OCI-LY1 (cell line): ENCODE data around the gene SEC61G.

Source experiments
- CTCF ChIP-seq: fragments of 200-600 bp; sonication (generic), shearing (Covaris generic); IDR thresholded peaks from 2 replicates; pipeline ENCODE4 v1.5.1; 2017; ENCODE audit warnings: mild to moderate bottlenecking, antibody characterized with exemption, low read length, moderate library complexity, mixed read lengths
- EZH2 ChIP-seq: fragments of 200-600 bp; sonication (generic), shearing (Covaris generic); IDR thresholded peaks from 2 replicates; pipeline ENCODE4 v1.8.0; 2017; ENCODE audit warnings: borderline replicate concordance, mixed run types, mild to moderate bottlenecking, antibody characterized with exemption, low read length, moderate library complexity, mixed read lengths

- no peak for TF ChIP-seq CTCF
- TF ChIP-seq EZH2, result no peak
These were observed 40.8 kb upstream of the SEC61G start for GRCh38 chr7:54799792-54800191.
